ENCODE data around the gene NADSYN1.

NADSYN1 gene

GRCh38 chr11:71436861-71437260 lies 16.1 kb upstream of the NADSYN1 start:
- Histone ChIP-seq H3K27ac (ENCODE audit: low read length) (no peak overlapping the region), H3K4me3 (ENCODE audit: low read length) (no peak overlapping the region), H4K20me1 (ENCODE audit: insufficient read depth, low read length) (no peaks in the 10 kb centered on the region), H3K4me2 (ENCODE audit: low read depth, low read length) (no peak overlapping the region), H3K79me2 (ENCODE audit: low read length) (no peaks in the 10 kb centered on the region), H3K27me3 (replicated peaks; ENCODE audit: insufficient read depth, low read length) (no peaks in the 10 kb centered on the region), H3K9ac (ENCODE audit: low read length) (no peak overlapping the region), H3K9me2 (replicated peaks; ENCODE audit: insufficient read depth, low read length) (no peaks in the 10 kb centered on the region), H3K36me3 (replicated peaks; ENCODE audit: insufficient read depth, low read length) (no peaks in the 10 kb centered on the region), H3F3A (ENCODE audit: insufficient read depth, low read length) (no peaks in the 10 kb centered on the region), H3K9me3 (replicated peaks; ENCODE audit: insufficient read depth, low read length) (no peaks in the 10 kb centered on the region), H3K4me1 (ENCODE audit: low read length) (no peaks in the 10 kb centered on the region), H2AFZ (ENCODE audit: low read length) (no peak overlapping the region)
- DNase-seq, result no peak
- no peak for TF ChIP-seq EZH2phosphoT487 (IDR thresholded peaks at IDR 0.05; ENCODE audit: low read length)
- no peak for TF ChIP-seq CTCF (IDR thresholded peaks at IDR 0.05; ENCODE audit: low read length)
- TF ChIP-seq EZH2 (optimal IDR thresholded peaks at IDR 0.05; ENCODE audit: low read depth, low read length), result no peak

GRCh38 chr11:71437399-71437798 lies 15.6 kb upstream of the NADSYN1 start:
- no peaks in the 10 kb centered on the region for H3K79me2 ChIP-seq (ENCODE audit: low read length)
- no peak overlapping the region for H3K4me2 ChIP-seq (ENCODE audit: low read depth, low read length)
- no peaks in the 10 kb centered on the region for H3K36me3 ChIP-seq (replicated peaks; ENCODE audit: insufficient read depth, low read length)
- TF ChIP-seq CTCF (IDR thresholded peaks at IDR 0.05; ENCODE audit: low read length) (no peak), EZH2 (optimal IDR thresholded peaks at IDR 0.05; ENCODE audit: low read depth, low read length) (no peak), EZH2phosphoT487 (IDR thresholded peaks at IDR 0.05; ENCODE audit: low read length) (no peak)
- H3K4me3 ChIP-seq (ENCODE audit: low read length), result no peak overlapping the region
- DNase-seq, result no peak
- H2AFZ ChIP-seq (ENCODE audit: low read length), result no peak overlapping the region
- no peaks in the 10 kb centered on the region for H3K9me2 ChIP-seq (replicated peaks; ENCODE audit: insufficient read depth, low read length)
- H3K4me1 ChIP-seq (ENCODE audit: low read length), result no peaks in the 10 kb centered on the region
- no peaks in the 10 kb centered on the region for H3K9me3 ChIP-seq (replicated peaks; ENCODE audit: insufficient read depth, low read length)
- H4K20me1 ChIP-seq (ENCODE audit: insufficient read depth, low read length), result no peaks in the 10 kb centered on the region
- H3K9ac ChIP-seq (ENCODE audit: low read length), result no peak overlapping the region
- H3K27ac ChIP-seq (ENCODE audit: low read length), result no peak overlapping the region
- no peaks in the 10 kb centered on the region for H3F3A ChIP-seq (ENCODE audit: insufficient read depth, low read length)
- no peaks in the 10 kb centered on the region for H3K27me3 ChIP-seq (replicated peaks; ENCODE audit: insufficient read depth, low read length)

- Histone ChIP-seq H3K79me2 (ENCODE audit: low read length) (no peaks in the 10 kb centered on the region), H3K4me1 (ENCODE audit: low read length) (no peaks in the 10 kb centered on the region), H4K20me1 (ENCODE audit: insufficient read depth, low read length) (no peaks in the 10 kb centered on the region), H3K36me3 (replicated peaks; ENCODE audit: insufficient read depth, low read length) (no peaks in the 10 kb centered on the region), H3K4me2 (ENCODE audit: low read depth, low read length) (no peak overlapping the region), H3K9me3 (replicated peaks; ENCODE audit: insufficient read depth, low read length) (no peaks in the 10 kb centered on the region), H2AFZ (ENCODE audit: low read length) (no peak overlapping the region), H3K9ac (ENCODE audit: low read length) (no peak overlapping the region), H3K9me2 (replicated peaks; ENCODE audit: insufficient read depth, low read length) (no peaks in the 10 kb centered on the region), H3K27me3 (replicated peaks; ENCODE audit: insufficient read depth, low read length) (no peaks in the 10 kb centered on the region), H3K27ac (ENCODE audit: low read length) (no peak overlapping the region), H3F3A (ENCODE audit: insufficient read depth, low read length) (no peaks in the 10 kb centered on the region), H3K4me3 (ENCODE audit: low read length) (no peak overlapping the region)
- no peak for DNase-seq
- TF ChIP-seq EZH2 (optimal IDR thresholded peaks at IDR 0.05; ENCODE audit: low read depth, low read length), result no peak
- TF ChIP-seq EZH2phosphoT487 (IDR thresholded peaks at IDR 0.05; ENCODE audit: low read length), result no peak
Measured at GRCh38 chr11:71437879-71438278, 15.1 kb upstream of the NADSYN1 start.

GRCh38 chr11:71438650-71439049 lies 14.4 kb upstream of the NADSYN1 start:
- Histone ChIP-seq H3K4me3 (ENCODE audit: low read length) (no peak overlapping the region), H3K27me3 (replicated peaks; ENCODE audit: insufficient read depth, low read length) (no peaks in the 10 kb centered on the region), H3K79me2 (ENCODE audit: low read length) (no peaks in the 10 kb centered on the region), H4K20me1 (ENCODE audit: insufficient read depth, low read length) (no peaks in the 10 kb centered on the region), H3F3A (ENCODE audit: insufficient read depth, low read length) (no peaks in the 10 kb centered on the region), H3K27ac (ENCODE audit: low read length) (no peak overlapping the region), H3K4me1 (ENCODE audit: low read length) (no peaks in the 10 kb centered on the region), H3K9me2 (replicated peaks; ENCODE audit: insufficient read depth, low read length) (no peaks in the 10 kb centered on the region), H3K9ac (ENCODE audit: low read length) (no peak overlapping the region), H3K4me2 (ENCODE audit: low read depth, low read length) (no peak overlapping the region), H2AFZ (ENCODE audit: low read length) (no peak overlapping the region), H3K9me3 (replicated peaks; ENCODE audit: insufficient read depth, low read length) (no peaks in the 10 kb centered on the region), H3K36me3 (replicated peaks; ENCODE audit: insufficient read depth, low read length) (no peaks in the 10 kb centered on the region)
- TF ChIP-seq CTCF (IDR thresholded peaks at IDR 0.05; ENCODE audit: low read length) (no peak), EZH2phosphoT487 (IDR thresholded peaks at IDR 0.05; ENCODE audit: low read length) (no peak), EZH2 (optimal IDR thresholded peaks at IDR 0.05; ENCODE audit: low read depth, low read length) (no peak)
- DNase-seq, result no peak
